Heart right ventricle (tissue), 16 donors: ENCODE data around the gene NUAK1. TPM values are rescaled to one million over a fixed set of nuclear protein-coding genes. Genes with fewer than 3 reads are reported as not detected.

ENCODE experiments used
- ATAC-seq, 8 donors: fragments of 200-7000 bp; cut with Tn5 transposase; one replicate each; pipeline ENCODE4 v1.9.1; 2020; ENCODE audit warnings: mild to moderate bottlenecking in 8 of 8, moderate library complexity in 8 of 8, moderate number of reproducible peaks in 1 of 8
- DNase-seq, 2 donors: peaks; one replicate each; pipeline ENCODE4 v3.0.0-alpha.2; 2020
- H3K27ac ChIP-seq, 10 donors: fragments of 200-600 bp; sonication (generic) in 2 of 10; one replicate each; pipeline versions ENCODE4 v1.5.0 to v1.8.0; 2020 to 2022; ENCODE audit warnings: mild to moderate bottlenecking in 3 of 10
- H3K27me3 ChIP-seq, 7 donors: fragments of 200-600 bp; one replicate each; pipeline ENCODE4 v1.8.0; 2021 to 2022; ENCODE audit warnings: mild to moderate bottlenecking in 2 of 7
- H3K36me3 ChIP-seq, 9 donors: fragments of 200-600 bp; sonication (generic) in 1 of 9; one replicate each; pipeline versions ENCODE4 v1.5.0 to v1.8.0; 2020 to 2022; ENCODE audit warnings: mild to moderate bottlenecking in 2 of 9
- H3K4me1 ChIP-seq, 9 donors: fragments of 200-600 bp; sonication (generic) in 1 of 9; one replicate each; pipeline versions ENCODE4 v1.5.0 to v1.8.0; 2020 to 2022; ENCODE audit warnings: mild to moderate bottlenecking in 4 of 9
- H3K4me3 ChIP-seq, 10 donors: fragments of 200-600 bp; sonication (generic) in 2 of 10; one replicate each; pipeline versions ENCODE4 v1.5.0 to v1.8.0; 2020 to 2022; ENCODE audit warnings: mild to moderate bottlenecking in 7 of 10, moderate library complexity in 2 of 10
- H3K9me3 ChIP-seq, 11 donors: fragments of 200-600 bp in 10 of 11; sonication (generic) in 2 of 11; one replicate each; pipeline versions ENCODE4 v1.5.0 to v1.8.0; 2013 to 2022; ENCODE audit warnings: mild to moderate bottlenecking in 2 of 11, control low read depth in 1 of 11, moderate library complexity in 1 of 11
- CTCF ChIP-seq, 9 donors: fragments of 200-600 bp; sonication (generic) in 2 of 9; IDR thresholded peaks; one replicate each; pipeline versions ENCODE4 v1.5.0 to v1.8.0; 2021 to 2022; ENCODE audit warnings: antibody characterized with exemption in 9 of 9, mild to moderate bottlenecking in 5 of 9, moderate library complexity in 1 of 9
- WGBS, 2 donors: extraction: QIAGEN DNeasy Blood & Tissue Kit; methylation state at CpG; one replicate each; pipeline ENCODE4 v1.1.7; 2013; ENCODE audit warnings: inconsistent platforms in 1 of 2; 5-methylcytosine and 5-hydroxymethylcytosine counted together
- intact Hi-C, 10 donors: fragments of 100-400 bp; cut with DNase I; formaldehyde crosslinking; loops; one replicate each; pipeline versions ENCODE4 v1.11.1 to v1.14.2; 2022
- polyA plus RNA-seq, 2 donors: library from polyadenylated mRNA; stranded (reverse); fragments of 200-250 nt; gene quantifications; one replicate each; pipeline ENCODE4 v1.2.3, GENCODE V29; 2013
- total RNA-seq, 10 donors: library from RNA; stranded (reverse); fragmentation: NEBNext Ultra II Directional in 3 of 10; extraction: Animal tissue kit (Norgen Biotek cat#: 25700) in 3 of 10; gene quantifications; one replicate each; pipeline versions ENCODE4 v1.2.1 to v1.2.4, GENCODE V29; 2021 to 2023
- donor health status: Arrhythmogenic right ventricular cardiomyopathy.
- donor health status: ischemic (EF 13 %, LVEDD 7.1; RV severe dilation, severe dysfunction).
- donor health status: healthy with polysubstance abuse.
- donor health status: DM: no; HTN: yes; CAD: no.
- donor health status: DM: no; HTN: no; CAD: no.
- donor health status: ischemic (EF 25% LVEDD 6.9; RV normal size, moderate dysfunction).
- donor health status: ischemic (EF 25% LVEDD 5.7; RV mildly dilated, moderate dysfunction).
- donor health status: healthy.
- donor health status: DM: yes; HTN: yes; CAD: no.
- donor health status: Ischemic cardiomyopathy.
- donor health status: ischemic (EF 35%, LVEDD 5.7; RV mildly dilated, moderate dysfunction).
- donor health status: nonischemic (EF 11% LVEDD 7.7; RV severe dilation, severe dysfunction).
- donor health status: DM: yes; HTN: yes; CAD: no.
- donor health status: PGD.
- donor health status: ischemic (EF 29% LVEDD 5.4; RV normal size, mild dysfunction).
- donor health status: nonischemic (EF 23%, LVEDD 6.1; RV moderate dilation, normal function).

The NUAK1 gene
- total and polyA plus RNA-seq, 12 donors = 9.8 to 59.0 (median 44.8) TPM

DNA sequence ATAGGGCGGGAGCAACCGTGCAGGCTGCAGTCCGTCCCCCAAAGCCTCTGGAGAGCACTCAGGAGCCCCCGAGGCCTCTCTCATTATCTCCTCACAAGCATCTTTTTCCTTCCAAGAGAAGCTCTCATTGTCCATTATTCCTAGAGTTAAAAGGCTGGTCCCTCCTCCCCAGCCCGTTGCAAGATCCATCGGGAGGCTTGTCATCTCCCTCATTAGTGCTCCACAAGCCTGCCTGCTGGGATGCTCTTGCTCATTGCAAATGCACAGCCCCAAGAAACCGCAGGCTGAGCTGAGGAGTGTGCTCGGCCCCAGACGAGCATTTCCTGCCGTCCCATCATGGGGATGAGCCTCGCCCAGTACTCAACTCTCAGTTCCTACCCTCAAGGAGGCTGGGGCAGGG lies 23.3 kb downstream of the NUAK1 start:
- intact Hi-C loops = no loop called here
- DNase-seq (no peak), ATAC-seq (no peak)
- no peak for TF ChIP-seq CTCF (IDR thresholded peaks at IDR 0.05)
- Histone ChIP-seq H3K4me3 (no peak overlapping the region), H3K9me3 (no peaks in the 10 kb centered on the region), H3K27me3 (no peaks in the 10 kb centered on the region), H3K36me3 (no peaks in the 10 kb centered on the region), H3K27ac (peak overlapping the region in 8 of 10 donors; percentile 14 to 100 (median 82)), H3K4me1 (peaks cover 42 to 100% (median 96%) of the 10 kb centered on the region in 9 donors)
- WGBS, 2 donors = 33 to 40% methylated on average over 11 of the region's 11 CpGs

GRCh38 chr12:106114447-106115068 lies 24.2 kb downstream of the NUAK1 start:
- no peak overlapping the region for H3K4me3 ChIP-seq
- peaks cover 40 to 100% (median 96%) of the 10 kb centered on the region in 9 donors for H3K4me1 ChIP-seq
- no peaks in the 10 kb centered on the region for H3K27me3 ChIP-seq
- TF ChIP-seq CTCF (IDR thresholded peaks at IDR 0.05) = no peak
- ATAC-seq (peak in 2 of 8 donors; percentile 18 to 20), DNase-seq (no peak)
- intact Hi-C loops = loop anchor here in 1 of 10 donors (5.0 kb wide), 1 partner anchor 37 kb away; no protein-coding TSS in a partner anchor
- H3K36me3 ChIP-seq = no peaks in the 10 kb centered on the region
- WGBS, 2 donors = 45 to 52% methylated on average over 5 of the region's 5 CpGs
- H3K9me3 ChIP-seq = no peaks in the 10 kb centered on the region
- H3K27ac ChIP-seq = peak overlapping the region; percentile 63 to 100 (median 82)

- 31 to 39% methylated on average over 10 of the region's 10 CpGs for WGBS, 2 donors
- no peak for TF ChIP-seq CTCF (IDR thresholded peaks at IDR 0.05)
- DNase-seq (no peak), ATAC-seq (peak; percentile 19 to 61 (median 36))
- Histone ChIP-seq H3K9me3 (no peaks in the 10 kb centered on the region), H3K4me3 (no peak overlapping the region), H3K27ac (peak overlapping the region; percentile 63 to 100 (median 82)), H3K36me3 (no peaks in the 10 kb centered on the region), H3K27me3 (no peaks in the 10 kb centered on the region), H3K4me1 (peaks cover 38 to 100% (median 96%) of the 10 kb centered on the region in 9 donors)
- intact Hi-C loops = loop anchor here in 1 of 10 donors (5.0 kb wide), 1 partner anchor 37 kb away; no protein-coding TSS in a partner anchor
These were observed 24.8 kb downstream of the NUAK1 start for GRCh38 chr12:106113824-106114446.

- H3K4me3 ChIP-seq = no peak overlapping the region
These were observed 25.3 kb downstream of the NUAK1 start for GRCh38 chr12:106113446-106113823.

More at GRCh38 chr12:106113446-106113823, 25.3 kb downstream of the NUAK1 start:
- H3K36me3 ChIP-seq = no peaks in the 10 kb centered on the region
- H3K9me3 ChIP-seq = no peaks in the 10 kb centered on the region
- no peaks in the 10 kb centered on the region for H3K27me3 ChIP-seq
- TF ChIP-seq CTCF (IDR thresholded peaks at IDR 0.05) = no peak
- peaks cover 37 to 100% (median 96%) of the 10 kb centered on the region in 9 donors for H3K4me1 ChIP-seq
- intact Hi-C loops = loop anchor here in 1 of 10 donors (5.0 kb wide), 1 partner anchor 36 kb away; no protein-coding TSS in a partner anchor
- ATAC-seq = peak in 5 of 8 donors; percentile 6 to 19 (median 14)
- 32 to 38% methylated on average over 1 of the region's 1 CpG for WGBS, 2 donors
- peak overlapping the region; percentile 63 to 100 (median 82) for H3K27ac ChIP-seq
- DNase-seq = no peak
